HepG2 (cell line): ENCODE measurements around the gene ASXL1. TPM values are rescaled to one million over a fixed set of nuclear protein-coding genes. Genes with fewer than 3 reads are reported as not detected.

Experiments used
- DMAP1 ChIP-seq: IDR thresholded peaks from 2 replicates; pipeline ENCODE4 v1.6.1; 2016
- DPF2 ChIP-seq: sonication (generic); formaldehyde crosslinking; IDR thresholded peaks from 2 replicates; pipeline ENCODE4 v1.4.0; 2020; ENCODE audit warnings: mild to moderate bottlenecking, low read depth, missing genetic modification reagents, borderline replicate concordance
- KDM3A ChIP-seq: IDR thresholded peaks from 2 replicates; pipeline ENCODE4 v1.6.1; 2018; ENCODE audit warnings: low read depth, missing compliant biosample characterization
- KDM5B ChIP-seq: sonication (generic); formaldehyde crosslinking; IDR thresholded peaks from 2 replicates; pipeline ENCODE4 v1.4.0; 2020; ENCODE audit warnings: missing genetic modification reagents, mild to moderate bottlenecking, borderline replicate concordance
- POLR2G ChIP-seq: fragments of 200-400 bp; formaldehyde crosslinking; IDR thresholded peaks from 2 replicates; pipeline ENCODE4 v1.6.1; 2018; ENCODE audit warnings: mild to moderate bottlenecking, low read depth, low read length, moderate library complexity
- SYNCRIP ChIP-seq: fragments of 200-400 bp; formaldehyde crosslinking; IDR thresholded peaks from 2 replicates; pipeline ENCODE4 v1.6.1; 2018; ENCODE audit warnings: mild to moderate bottlenecking, low read depth, low read length; ENCODE audit not compliant: insufficient read depth
- THYN1 ChIP-seq: sonication (generic); formaldehyde crosslinking; IDR thresholded peaks from 2 replicates; pipeline ENCODE4 v1.8.1; 2023; ENCODE audit warnings: low read depth, mild to moderate bottlenecking, moderate library complexity, missing genetic modification reagents, borderline replicate concordance
- ZNF225 ChIP-seq: sonication (generic); formaldehyde crosslinking; IDR thresholded peaks from 2 replicates; pipeline ENCODE4 v1.4.0; 2020; ENCODE audit warnings: mild to moderate bottlenecking, missing genetic modification reagents
- polyA plus RNA-seq, 8 experiments: library from polyadenylated mRNA; depleted of rRNA in 3 of 8; stranded (reverse) in 7 of 8; unstranded in 1 of 8; fragments of >200 nt; fragmentation: Illumina TruSeq in 4 of 8; extraction: Trizol in 4 of 8; gene quantifications; 2 replicates each; pipeline versions ENCODE4 v1.2.1 to v1.2.3, GENCODE V29; 2011 to 2016; ENCODE audit warnings: low read depth in 4 of 8, missing spikeins in 1 of 8, mixed read lengths in 1 of 8; ENCODE audit not compliant: insufficient read depth in 1 of 8
- total RNA-seq, 5 experiments: library from RNA; depleted of rRNA; stranded (reverse); fragments of >200 nt; fragmentation: Illumina TruSeq; extraction: Trizol; gene quantifications; 2 replicates each; pipeline ENCODE4 v1.2.3, GENCODE V29; 2016; ENCODE audit warnings: low read depth in 1 of 5
- TF ChIP-seq, protein P1 (sequence below): sonication (generic); formaldehyde crosslinking; IDR thresholded peaks from 2 replicates; pipeline ENCODE4 v1.5.1; 2020; ENCODE audit warnings: mild to moderate bottlenecking, missing genetic modification reagents, moderate library complexity
- TF ChIP-seq, protein P2 (sequence below): IDR thresholded peaks from 2 replicates; pipeline ENCODE4 v1.6.1; 2016; ENCODE audit warnings: control low read depth
- TF ChIP-seq, protein P3 (sequence below): sonication (generic); formaldehyde crosslinking; IDR thresholded peaks from 2 replicates; pipeline ENCODE4 v1.5.0; 2020; ENCODE audit warnings: missing genetic modification reagents
- TF ChIP-seq, protein P4 (sequence below): sonication (generic); formaldehyde crosslinking; IDR thresholded peaks from 2 replicates; pipeline ENCODE4 v1.4.0; 2020; ENCODE audit warnings: missing genetic modification reagents
- TF ChIP-seq, protein P5 (sequence below): sonication (generic); formaldehyde crosslinking; IDR thresholded peaks from 2 replicates; pipeline ENCODE4 v1.9.0; 2021; ENCODE audit warnings: missing genetic modification reagents, mild to moderate bottlenecking, borderline replicate concordance
- TF ChIP-seq, protein P6 (sequence below): sonication (generic); formaldehyde crosslinking; conservative IDR thresholded peaks from 2 replicates; pipeline ENCODE4 v1.4.0; 2020; ENCODE audit warnings: missing genetic modification reagents

ASXL1 gene
- total and polyA plus RNA-seq, 2 of the 13 experiments (the other 11 are each of a cell fraction or from before 2014, with no cell fraction given): 62.1 to 74.8 TPM

DNA sequence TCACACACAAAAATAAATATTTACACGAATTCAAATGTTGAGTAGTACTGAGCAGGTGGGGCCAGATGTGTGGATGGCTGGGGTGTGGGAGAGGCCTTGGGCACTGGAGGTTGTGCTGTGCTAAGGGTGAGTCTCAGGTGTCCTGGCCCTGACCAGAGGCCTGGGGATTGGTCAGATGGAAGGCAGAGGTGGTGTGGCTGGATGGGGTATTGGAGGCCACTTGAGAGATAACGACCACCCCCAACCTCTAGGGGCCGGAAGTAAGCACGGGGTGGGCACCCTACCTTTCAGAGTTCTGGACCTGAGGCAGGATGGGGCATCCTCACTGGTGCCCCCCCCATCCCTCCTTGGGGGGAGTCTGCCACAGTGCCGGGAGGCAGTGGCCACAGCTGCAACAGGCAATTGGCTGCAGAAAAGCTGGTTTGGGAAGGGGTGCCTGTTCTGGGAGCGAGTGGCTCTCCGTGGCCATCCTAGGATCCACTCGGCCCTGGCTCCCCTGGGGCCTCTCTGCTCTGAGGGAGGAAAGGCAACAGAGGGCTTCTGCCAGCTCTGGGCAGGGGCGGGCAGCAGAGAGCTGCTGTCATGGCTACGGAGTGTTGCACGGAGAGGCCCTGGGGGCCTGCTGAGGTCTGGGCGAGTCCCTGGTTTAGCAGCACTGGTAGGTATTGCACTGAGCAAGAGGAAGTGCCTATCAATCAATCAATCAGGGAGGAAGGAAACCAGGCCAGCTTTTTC lies 87.6 kb downstream of the ASXL1 start (continued):
- TF ChIP-seq, protein P1, sequence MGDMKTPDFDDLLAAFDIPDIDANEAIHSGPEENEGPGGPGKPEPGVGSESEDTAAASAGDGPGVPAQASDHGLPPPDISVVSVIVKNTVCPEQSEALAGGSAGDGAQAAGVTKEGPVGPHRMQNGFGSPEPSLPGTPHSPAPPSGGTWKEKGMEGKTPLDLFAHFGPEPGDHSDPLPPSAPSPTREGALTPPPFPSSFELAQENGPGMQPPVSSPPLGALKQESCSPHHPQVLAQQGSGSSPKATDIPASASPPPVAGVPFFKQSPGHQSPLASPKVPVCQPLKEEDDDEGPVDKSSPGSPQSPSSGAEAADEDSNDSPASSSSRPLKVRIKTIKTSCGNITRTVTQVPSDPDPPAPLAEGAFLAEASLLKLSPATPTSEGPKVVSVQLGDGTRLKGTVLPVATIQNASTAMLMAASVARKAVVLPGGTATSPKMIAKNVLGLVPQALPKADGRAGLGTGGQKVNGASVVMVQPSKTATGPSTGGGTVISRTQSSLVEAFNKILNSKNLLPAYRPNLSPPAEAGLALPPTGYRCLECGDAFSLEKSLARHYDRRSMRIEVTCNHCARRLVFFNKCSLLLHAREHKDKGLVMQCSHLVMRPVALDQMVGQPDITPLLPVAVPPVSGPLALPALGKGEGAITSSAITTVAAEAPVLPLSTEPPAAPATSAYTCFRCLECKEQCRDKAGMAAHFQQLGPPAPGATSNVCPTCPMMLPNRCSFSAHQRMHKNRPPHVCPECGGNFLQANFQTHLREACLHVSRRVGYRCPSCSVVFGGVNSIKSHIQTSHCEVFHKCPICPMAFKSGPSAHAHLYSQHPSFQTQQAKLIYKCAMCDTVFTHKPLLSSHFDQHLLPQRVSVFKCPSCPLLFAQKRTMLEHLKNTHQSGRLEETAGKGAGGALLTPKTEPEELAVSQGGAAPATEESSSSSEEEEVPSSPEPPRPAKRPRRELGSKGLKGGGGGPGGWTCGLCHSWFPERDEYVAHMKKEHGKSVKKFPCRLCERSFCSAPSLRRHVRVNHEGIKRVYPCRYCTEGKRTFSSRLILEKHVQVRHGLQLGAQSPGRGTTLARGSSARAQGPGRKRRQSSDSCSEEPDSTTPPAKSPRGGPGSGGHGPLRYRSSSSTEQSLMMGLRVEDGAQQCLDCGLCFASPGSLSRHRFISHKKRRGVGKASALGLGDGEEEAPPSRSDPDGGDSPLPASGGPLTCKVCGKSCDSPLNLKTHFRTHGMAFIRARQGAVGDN (CRISPR knock-in tag): peak; percentile 40
- TF ChIP-seq KDM3A (no peak), DPF2 (CRISPR knock-in tag) (no peak), DMAP1 (CRISPR knock-in tag) (peak; percentile 38; the same call in 1 of the 2 replicates), ZNF225 (CRISPR knock-in tag) (no peak), THYN1 (CRISPR knock-in tag) (no peak), POLR2G (peak; percentile 57; the same call in 1 of the 2 replicates), SYNCRIP (no peak), KDM5B (CRISPR knock-in tag) (0 out of 2 replicates have a peak, but pooled peaks have one; percentile 36)
- TF ChIP-seq, protein P2, sequence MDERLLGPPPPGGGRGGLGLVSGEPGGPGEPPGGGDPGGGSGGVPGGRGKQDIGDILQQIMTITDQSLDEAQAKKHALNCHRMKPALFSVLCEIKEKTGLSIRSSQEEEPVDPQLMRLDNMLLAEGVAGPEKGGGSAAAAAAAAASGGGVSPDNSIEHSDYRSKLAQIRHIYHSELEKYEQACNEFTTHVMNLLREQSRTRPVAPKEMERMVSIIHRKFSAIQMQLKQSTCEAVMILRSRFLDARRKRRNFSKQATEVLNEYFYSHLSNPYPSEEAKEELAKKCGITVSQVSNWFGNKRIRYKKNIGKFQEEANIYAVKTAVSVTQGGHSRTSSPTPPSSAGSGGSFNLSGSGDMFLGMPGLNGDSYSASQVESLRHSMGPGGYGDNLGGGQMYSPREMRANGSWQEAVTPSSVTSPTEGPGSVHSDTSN (CRISPR knock-in tag): 0 out of 2 replicates have a peak, but pooled peaks have one; percentile 8
- TF ChIP-seq, protein P3, sequence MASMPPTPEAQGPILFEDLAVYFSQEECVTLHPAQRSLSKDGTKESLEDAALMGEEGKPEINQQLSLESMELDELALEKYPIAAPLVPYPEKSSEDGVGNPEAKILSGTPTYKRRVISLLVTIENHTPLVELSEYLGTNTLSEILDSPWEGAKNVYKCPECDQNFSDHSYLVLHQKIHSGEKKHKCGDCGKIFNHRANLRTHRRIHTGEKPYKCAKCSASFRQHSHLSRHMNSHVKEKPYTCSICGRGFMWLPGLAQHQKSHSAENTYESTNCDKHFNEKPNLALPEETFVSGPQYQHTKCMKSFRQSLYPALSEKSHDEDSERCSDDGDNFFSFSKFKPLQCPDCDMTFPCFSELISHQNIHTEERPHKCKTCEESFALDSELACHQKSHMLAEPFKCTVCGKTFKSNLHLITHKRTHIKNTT (CRISPR knock-in tag): no peak
- TF ChIP-seq, protein P4, sequence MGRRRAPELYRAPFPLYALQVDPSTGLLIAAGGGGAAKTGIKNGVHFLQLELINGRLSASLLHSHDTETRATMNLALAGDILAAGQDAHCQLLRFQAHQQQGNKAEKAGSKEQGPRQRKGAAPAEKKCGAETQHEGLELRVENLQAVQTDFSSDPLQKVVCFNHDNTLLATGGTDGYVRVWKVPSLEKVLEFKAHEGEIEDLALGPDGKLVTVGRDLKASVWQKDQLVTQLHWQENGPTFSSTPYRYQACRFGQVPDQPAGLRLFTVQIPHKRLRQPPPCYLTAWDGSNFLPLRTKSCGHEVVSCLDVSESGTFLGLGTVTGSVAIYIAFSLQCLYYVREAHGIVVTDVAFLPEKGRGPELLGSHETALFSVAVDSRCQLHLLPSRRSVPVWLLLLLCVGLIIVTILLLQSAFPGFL (CRISPR knock-in tag): no peak
- TF ChIP-seq, protein P5, sequence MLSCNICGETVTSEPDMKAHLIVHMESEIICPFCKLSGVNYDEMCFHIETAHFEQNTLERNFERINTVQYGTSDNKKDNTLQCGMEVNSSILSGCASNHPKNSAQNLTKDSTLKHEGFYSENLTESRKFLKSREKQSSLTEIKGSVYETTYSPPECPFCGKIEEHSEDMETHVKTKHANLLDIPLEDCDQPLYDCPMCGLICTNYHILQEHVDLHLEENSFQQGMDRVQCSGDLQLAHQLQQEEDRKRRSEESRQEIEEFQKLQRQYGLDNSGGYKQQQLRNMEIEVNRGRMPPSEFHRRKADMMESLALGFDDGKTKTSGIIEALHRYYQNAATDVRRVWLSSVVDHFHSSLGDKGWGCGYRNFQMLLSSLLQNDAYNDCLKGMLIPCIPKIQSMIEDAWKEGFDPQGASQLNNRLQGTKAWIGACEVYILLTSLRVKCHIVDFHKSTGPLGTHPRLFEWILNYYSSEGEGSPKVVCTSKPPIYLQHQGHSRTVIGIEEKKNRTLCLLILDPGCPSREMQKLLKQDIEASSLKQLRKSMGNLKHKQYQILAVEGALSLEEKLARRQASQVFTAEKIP (CRISPR knock-in tag): no peak
- TF ChIP-seq, protein P6, sequence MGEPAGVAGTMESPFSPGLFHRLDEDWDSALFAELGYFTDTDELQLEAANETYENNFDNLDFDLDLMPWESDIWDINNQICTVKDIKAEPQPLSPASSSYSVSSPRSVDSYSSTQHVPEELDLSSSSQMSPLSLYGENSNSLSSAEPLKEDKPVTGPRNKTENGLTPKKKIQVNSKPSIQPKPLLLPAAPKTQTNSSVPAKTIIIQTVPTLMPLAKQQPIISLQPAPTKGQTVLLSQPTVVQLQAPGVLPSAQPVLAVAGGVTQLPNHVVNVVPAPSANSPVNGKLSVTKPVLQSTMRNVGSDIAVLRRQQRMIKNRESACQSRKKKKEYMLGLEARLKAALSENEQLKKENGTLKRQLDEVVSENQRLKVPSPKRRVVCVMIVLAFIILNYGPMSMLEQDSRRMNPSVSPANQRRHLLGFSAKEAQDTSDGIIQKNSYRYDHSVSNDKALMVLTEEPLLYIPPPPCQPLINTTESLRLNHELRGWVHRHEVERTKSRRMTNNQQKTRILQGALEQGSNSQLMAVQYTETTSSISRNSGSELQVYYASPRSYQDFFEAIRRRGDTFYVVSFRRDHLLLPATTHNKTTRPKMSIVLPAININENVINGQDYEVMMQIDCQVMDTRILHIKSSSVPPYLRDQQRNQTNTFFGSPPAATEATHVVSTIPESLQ (CRISPR knock-in tag): no peak
